ENCODE data around the gene TMPRSS11E. TPM values are rescaled to one million over a fixed set of nuclear protein-coding genes. Genes with fewer than 3 reads are reported as not detected.

TMPRSS11E gene
- total and polyA plus RNA-seq, 11 donors = not detected

Other genes with a start within 250 kb of the TMPRSS11E start
- gene TMPRSS11B, start 201.8 kb upstream of the TMPRSS11E start, total RNA-seq = not detected
- under 1 TPM in 1 of 2 donors, not detected in 1; 0.06 TPM for gene TMPRSS11B, start 201.8 kb upstream of the TMPRSS11E start, polyA plus RNA-seq
- 10 to 100 TPM; 27.0 to 60.8 (median 43.8) TPM for gene YTHDC1, start 97.4 kb upstream of the TMPRSS11E start, total RNA-seq
- gene YTHDC1, start 97.4 kb upstream of the TMPRSS11E start, polyA plus RNA-seq = 10 to 100 TPM; 27.1 to 30.5 TPM
- gene UGT2B17, start 128.9 kb downstream of the TMPRSS11E start, total RNA-seq = not detected
- gene UGT2B17, start 128.9 kb downstream of the TMPRSS11E start, polyA plus RNA-seq = under 1 TPM in 1 of 2 donors, not detected in 1; 0.08 TPM
- gene UGT2B15, start 223.2 kb downstream of the TMPRSS11E start, total RNA-seq = not detected
- not detected for gene UGT2B15, start 223.2 kb downstream of the TMPRSS11E start, polyA plus RNA-seq

Data from heart left ventricle (tissue), 11 donors.